ENCODE data around the gene TBPL1.
"Not testable (repeated sequence)": the region's sequence is repeated elsewhere in the genome, so short reads cannot be mapped to it uniquely, and the experiment has no call there.

The TBPL1 gene

DNA sequence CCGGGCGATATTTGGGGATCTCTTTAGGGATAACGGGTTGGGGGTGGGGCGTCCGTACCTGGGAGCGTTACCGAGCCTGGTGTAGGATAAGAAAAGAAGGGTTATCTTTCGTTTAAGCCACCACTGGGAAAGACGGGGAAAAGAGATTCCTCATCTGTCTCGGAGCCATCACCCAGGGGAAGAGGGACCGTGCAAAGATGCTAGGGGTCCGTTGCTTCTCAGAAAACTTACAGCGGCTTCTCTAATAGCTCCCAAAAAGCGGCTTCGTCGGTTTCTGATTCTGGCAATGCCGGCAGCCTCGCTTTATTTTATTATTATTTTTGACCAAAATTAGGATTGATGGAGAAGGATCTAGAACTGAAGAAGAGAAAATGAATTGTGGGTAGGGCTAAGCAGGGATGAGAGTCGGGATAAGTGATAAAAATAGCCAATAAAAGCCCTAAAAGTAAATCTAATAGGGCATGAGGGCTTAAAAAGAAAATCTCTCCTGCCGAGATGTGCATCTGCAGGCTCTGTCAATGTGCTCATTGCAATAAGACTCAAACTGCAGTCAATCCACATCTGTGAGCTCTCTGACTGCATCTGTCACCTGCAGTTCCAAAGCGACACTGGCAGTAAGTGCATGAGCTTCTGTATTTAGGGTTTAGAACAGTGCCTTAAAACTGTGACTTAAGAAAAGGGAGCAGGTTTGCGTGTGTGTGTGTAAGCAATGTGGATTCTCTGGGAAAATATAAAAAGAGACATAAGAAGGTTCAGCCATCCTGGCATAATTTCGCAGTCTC is 801 bp downstream of the TBPL1 start:
- no peak for DNase-seq (ENCODE audit: low spot score)

DNA sequence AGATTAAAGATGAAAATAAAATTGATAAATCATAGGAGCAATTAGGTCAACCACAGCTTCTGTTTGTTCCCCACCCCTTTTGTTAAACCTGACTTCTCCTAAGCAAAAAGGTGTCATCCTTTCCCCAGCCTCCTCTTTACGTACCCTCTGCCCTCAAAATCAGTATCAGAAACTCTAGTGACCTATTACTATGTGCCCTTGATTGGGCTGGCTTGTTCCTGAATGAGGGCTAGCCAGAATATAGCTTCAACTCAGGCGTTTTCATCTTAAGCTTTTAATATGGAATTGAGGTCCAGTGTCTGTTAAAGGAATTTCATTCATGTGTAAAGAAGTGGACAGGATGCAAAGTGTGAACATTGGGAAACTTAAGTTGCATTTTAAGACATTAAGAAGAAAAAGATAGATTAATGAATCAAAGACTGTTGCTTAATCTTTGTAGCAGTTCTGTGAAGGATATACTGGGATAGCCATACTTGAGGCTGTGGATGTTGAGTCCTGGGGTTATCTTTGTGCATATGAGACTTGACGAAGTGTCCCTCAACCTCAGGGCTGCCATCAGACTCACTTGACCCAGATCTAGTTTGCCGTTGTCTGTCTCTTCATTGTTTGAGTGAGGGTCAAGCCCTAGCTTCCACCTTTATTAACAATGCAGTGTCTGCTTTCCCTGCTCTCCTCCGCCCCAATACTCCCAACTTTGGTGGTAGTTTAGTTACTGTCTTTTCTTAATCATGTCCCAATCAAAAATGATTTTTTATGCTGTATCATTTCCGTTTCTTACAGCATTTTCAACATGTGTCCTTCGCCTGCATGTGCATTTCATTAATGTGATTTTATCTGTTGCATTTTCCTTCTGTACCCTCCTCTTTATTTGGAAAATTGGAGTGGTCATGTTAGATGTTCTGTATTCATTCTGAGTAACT is 1.9 kb downstream of the TBPL1 start:
- DNase-seq (ENCODE audit: low spot score), result no peak

DNA sequence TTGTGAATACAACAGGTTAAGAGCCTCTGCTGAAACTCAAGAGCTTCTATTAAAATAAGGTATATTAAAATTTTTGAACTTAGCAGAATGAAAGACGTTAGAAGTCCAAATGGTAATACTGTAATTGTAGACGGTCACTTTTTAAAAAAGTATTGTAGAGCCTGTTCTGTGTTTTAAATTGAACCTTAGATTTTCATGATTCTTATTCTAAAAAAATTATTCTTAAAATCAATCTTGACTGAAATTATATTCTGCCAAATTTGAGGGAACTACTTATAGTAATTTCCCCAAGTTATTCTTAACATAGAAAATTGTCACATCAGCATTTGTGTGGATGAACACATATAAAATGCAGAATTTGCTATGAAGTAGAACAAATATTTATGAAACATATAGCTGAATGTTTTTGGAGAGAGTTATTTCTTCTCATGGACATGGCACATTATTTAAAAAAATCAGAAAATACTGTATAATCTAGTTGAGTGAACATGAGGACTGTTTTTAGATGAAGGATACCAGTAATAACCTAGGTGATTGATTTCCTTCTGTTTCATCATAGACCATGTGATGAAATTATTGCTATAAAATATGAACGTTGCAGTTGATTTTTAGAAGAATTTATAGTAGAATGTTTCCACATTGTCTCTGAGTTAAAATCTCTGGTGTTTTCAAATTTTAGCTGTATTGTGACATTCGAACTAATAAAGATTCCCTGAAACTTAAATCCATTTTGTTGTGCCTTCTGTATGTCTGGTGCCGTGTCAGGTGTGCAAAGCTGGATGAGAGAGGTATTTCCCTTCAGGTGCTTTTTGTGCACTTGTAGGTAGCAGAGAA is 2.8 kb downstream of the TBPL1 start:
- no peak for DNase-seq (ENCODE audit: low spot score)

GRCh38 chr6:133956416-133957049 is 3.5 kb downstream of the TBPL1 start:
- no peak for DNase-seq (ENCODE audit: low spot score)

- no peak for DNase-seq (ENCODE audit: low spot score)
Measured at GRCh38 chr6:133957227-133957626, 4.2 kb downstream of the TBPL1 start.

- DNase-seq (ENCODE audit: low spot score), result no peak
Measured at GRCh38 chr6:133957780-133958242, 4.8 kb downstream of the TBPL1 start.

DNA sequence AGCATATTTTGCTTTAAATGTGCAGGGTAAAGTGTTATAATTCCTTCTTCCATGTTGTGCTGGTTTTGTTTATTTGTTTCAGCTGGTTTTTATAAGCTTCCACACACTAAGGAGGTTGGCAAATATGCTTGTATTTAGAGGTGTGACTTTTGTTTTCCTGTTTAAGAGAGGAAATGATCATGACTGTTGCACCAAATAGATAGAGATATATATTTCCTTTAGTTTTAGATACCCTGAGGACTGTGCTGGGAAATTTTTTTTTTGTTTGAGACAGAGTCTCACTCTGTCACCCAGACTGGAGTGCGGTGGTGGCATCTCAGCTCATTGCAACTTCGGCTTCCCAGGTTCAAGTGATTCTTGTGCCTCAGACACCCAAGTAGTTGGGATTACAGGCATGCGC is 5.8 kb downstream of the TBPL1 start:
- DNase-seq (ENCODE audit: low spot score), result no peak

- DNase-seq (ENCODE audit: low spot score), result no peak
Measured at GRCh38 chr6:133959667-133960368, 6.8 kb downstream of the TBPL1 start.

- DNase-seq (ENCODE audit: low spot score), result no peak
Measured at GRCh38 chr6:133961831-133962230, 8.8 kb downstream of the TBPL1 start.

DNA sequence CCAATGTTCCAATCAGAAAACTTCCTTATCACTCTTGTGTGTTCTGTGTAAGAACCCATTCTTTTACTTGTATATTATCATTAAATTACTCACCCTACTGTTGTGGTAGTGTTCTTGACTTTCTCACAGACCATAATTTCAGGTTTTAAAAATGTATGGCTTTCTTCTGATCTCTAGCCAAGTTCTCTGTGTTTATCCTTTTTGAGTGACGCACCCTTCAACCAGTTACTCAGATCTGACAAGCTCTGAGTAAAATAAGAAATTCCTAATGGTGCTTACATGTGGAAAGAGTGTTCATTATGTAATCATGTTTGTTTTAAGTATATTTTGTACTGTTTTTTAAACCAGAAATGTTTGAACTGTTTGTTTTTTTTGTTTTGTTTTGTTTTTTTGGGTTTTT is 11.0 kb downstream of the TBPL1 start:
- DNase-seq (ENCODE audit: low spot score), result no peak

DNA sequence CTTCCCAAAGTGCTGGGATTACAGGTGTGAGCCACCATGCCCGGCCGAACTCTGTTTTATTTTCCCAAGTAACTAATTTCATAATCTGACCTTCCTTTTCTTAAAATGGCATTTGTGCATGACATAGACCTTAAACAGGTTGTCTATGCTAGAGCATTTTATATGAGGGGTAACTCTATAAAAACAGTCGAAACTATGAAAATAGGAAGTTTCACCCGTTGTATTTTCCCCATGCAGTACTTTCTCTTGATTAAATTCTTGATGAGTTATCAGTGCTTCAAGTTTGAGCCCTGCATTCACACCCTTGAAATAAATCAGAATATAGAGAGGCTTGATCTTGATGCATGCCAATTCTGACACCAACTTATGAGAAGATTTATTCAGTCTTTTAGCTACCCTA is 11.7 kb downstream of the TBPL1 start:
- no peak for DNase-seq (ENCODE audit: low spot score)

GRCh38 chr6:133965817-133966360 is 12.9 kb downstream of the TBPL1 start:
- DNase-seq (ENCODE audit: low spot score), result no peak

DNA sequence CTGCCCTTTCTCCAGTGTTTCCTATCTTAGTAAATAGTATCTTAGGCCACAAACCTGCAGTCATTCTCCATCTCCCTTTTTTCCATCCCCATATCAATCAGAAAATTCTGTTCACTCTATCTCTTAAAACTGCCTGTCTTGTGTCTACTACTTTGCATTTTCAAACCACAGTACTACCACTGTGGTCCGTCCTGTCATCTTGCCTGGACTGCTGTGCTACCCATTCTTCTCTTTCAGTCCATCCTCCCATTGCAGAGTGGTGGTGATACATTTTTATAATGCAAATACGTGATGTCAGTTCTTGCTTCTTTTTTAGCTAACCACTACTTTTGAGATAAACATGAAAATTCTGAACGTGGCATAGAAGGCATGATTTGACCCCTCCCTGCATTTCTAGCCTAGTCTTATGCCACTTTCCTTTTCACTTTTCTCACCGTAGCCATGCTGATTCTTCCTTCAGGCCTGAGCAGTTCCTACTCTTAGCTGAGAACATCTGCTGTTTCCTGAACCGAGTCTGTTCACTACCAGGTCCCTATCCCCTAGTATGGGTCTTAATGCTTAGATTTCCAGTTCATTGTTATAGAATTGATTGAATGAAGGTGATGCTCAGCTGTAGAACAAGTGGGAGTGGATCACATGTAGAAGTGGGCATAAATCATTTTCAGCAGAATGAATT is 13.8 kb downstream of the TBPL1 start:
- no peak for DNase-seq (ENCODE audit: low spot score)

GRCh38 chr6:133967347-133967746 is 14.3 kb downstream of the TBPL1 start:
- no peak for DNase-seq (ENCODE audit: low spot score)

GRCh38 chr6:133967835-133968234 is 14.8 kb downstream of the TBPL1 start:
- not testable (repeated sequence) for DNase-seq (ENCODE audit: low spot score)

DNA sequence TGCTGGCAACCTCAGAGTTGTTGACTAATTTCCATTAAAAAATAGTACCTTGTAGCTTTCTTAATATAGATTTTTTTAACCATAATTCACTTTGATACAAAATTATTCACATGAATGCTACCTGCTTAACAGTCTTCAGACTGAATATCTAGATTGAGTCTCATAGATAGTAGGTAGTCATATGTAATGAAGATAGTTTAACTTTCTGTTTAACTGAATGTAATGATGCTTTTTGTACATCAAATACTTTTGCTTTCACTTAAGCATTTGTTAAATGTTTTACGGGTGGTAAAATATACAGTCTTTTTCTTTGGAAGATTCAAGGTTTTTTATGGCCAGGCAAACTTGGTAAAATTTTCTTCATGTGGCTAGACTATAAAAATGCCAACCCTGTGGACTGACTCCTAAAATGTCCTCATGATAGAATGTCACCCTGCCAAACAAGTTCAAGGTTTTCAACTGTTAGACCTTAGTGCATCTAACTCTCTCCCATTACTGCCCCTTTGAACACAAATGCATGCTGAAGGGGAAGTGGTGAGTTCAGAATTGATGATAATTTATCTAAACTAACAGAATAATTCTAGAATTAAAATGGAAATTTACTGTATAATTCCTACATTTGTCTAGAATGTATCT is 16.4 kb downstream of the TBPL1 start:
- no peak for DNase-seq (ENCODE audit: low spot score)

DNA sequence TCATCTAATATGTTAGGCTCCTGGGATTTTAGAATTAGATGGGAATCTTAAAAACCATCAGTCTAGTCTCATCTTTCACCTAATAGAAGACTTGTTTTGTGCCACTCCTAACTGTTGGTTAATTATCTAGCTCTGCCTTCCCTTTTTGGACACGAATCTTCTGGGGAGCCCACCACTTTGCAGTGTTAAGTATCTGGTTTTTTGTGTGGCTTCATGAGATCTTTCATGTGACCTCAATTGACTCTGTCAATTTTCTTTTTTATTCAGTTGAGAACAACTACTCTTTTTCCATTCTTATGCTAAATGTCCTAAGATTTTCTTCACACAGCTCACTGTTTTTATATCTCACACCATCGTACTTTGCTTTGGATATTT is 16.9 kb downstream of the TBPL1 start:
- no peak for DNase-seq (ENCODE audit: low spot score)

GRCh38 chr6:133971861-133972260 is 18.8 kb downstream of the TBPL1 start:
- DNase-seq (ENCODE audit: low spot score), result no peak

- DNase-seq (ENCODE audit: low spot score), result no peak
Measured at GRCh38 chr6:133972388-133972787, 19.4 kb downstream of the TBPL1 start.

All from putamen (tissue), 1 donor.